SK-N-SH treated with all-trans-retinoic acid at 6 μM for 48 hours (cell line): ENCODE data around the gene ERP27.

Source experiments
- GLIS3 ChIP-seq: fragments of 250-450 bp; sonication (Bioruptor Pico); IDR thresholded peaks from 2 replicates; pipeline ENCODE4 v1.5.0; 2020; ENCODE audit warnings: mild to moderate bottlenecking, moderate library complexity
- ISL1 ChIP-seq: fragments of 250-450 bp; sonication (Bioruptor Pico); IDR thresholded peaks from 2 replicates; pipeline ENCODE4 v2.1.2; 2022; ENCODE audit warnings: mild to moderate bottlenecking, moderate library complexity
- OSR1 ChIP-seq: fragments of 250-450 bp; sonication (Bioruptor Pico); IDR thresholded peaks from 2 replicates; pipeline ENCODE4 v1.8.0; 2022; ENCODE audit warnings: moderate library complexity, mild to moderate bottlenecking, inconsistent platforms
- POU6F1 ChIP-seq: fragments of 250-450 bp; sonication (Bioruptor Pico); IDR thresholded peaks from 2 replicates; pipeline ENCODE4 v1.8.0; 2021; ENCODE audit warnings: low read depth, mild to moderate bottlenecking, moderate library complexity, borderline replicate concordance
- RARB ChIP-seq: fragments of 250-450 bp; sonication (Bioruptor Pico); IDR thresholded peaks from 2 replicates; pipeline ENCODE4 v1.8.0; 2021; ENCODE audit warnings: mild to moderate bottlenecking, moderate library complexity
- TSHZ2 ChIP-seq: fragments of 250-450 bp; sonication (Bioruptor Pico); IDR thresholded peaks from 2 replicates; pipeline ENCODE4 v1.5.0; 2020; ENCODE audit warnings: mild to moderate bottlenecking, moderate library complexity
- ZNF565 ChIP-seq: fragments of 450-650 bp; formaldehyde crosslinking; conservative IDR thresholded peaks from 2 replicates; pipeline ENCODE4 v1.5.0; 2020; ENCODE audit warnings: low read depth, mild to moderate bottlenecking, moderate library complexity

GRCh38 chr12:14964406-14964805 lies 26.1 kb upstream of the ERP27 start:
- no peak for TF ChIP-seq ISL1 (CRISPR knock-in tag)
- TF ChIP-seq RARB (CRISPR knock-in tag) = no peak
- TF ChIP-seq GLIS3 (CRISPR knock-in tag) = no peak
- TF ChIP-seq TSHZ2 = no peak
- no peak for TF ChIP-seq POU6F1 (CRISPR knock-in tag)
- no peak for TF ChIP-seq ZNF565
- TF ChIP-seq OSR1 (CRISPR knock-in tag) = no peak
